ENCODE data around the gene TUBG1.

DNA sequence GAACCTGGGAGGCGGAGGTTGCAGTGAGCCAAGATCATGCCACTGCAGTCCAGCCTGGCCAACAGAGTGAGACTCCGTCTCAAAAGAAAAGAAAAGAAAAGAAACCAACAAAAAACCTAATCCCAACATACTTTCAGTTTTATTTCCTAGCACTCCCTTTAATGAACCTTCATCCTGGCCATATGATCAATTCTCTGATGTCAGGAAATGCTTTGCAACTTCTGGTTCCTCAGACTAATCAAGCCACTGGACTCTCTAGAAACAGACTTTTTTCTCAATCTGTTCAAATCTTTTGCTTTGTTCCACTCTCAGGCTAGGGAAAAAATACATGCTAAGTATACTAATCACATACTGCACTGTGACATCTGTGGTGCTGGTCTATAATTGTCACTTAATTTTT lies 18.6 kb upstream of the TUBG1 start:
- no peak for TF ChIP-seq EP300 (IDR thresholded peaks at IDR 0.05)
- TF ChIP-seq POLR2A (IDR thresholded peaks at IDR 0.05), result no peak
- TF ChIP-seq, protein P1, sequence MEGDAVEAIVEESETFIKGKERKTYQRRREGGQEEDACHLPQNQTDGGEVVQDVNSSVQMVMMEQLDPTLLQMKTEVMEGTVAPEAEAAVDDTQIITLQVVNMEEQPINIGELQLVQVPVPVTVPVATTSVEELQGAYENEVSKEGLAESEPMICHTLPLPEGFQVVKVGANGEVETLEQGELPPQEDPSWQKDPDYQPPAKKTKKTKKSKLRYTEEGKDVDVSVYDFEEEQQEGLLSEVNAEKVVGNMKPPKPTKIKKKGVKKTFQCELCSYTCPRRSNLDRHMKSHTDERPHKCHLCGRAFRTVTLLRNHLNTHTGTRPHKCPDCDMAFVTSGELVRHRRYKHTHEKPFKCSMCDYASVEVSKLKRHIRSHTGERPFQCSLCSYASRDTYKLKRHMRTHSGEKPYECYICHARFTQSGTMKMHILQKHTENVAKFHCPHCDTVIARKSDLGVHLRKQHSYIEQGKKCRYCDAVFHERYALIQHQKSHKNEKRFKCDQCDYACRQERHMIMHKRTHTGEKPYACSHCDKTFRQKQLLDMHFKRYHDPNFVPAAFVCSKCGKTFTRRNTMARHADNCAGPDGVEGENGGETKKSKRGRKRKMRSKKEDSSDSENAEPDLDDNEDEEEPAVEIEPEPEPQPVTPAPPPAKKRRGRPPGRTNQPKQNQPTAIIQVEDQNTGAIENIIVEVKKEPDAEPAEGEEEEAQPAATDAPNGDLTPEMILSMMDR (IDR thresholded peaks at IDR 0.05), result no peak
